Fibroblast of skin of left quadriceps (primary cell): Measurements from ENCODE around the gene BBS7.

Source experiments
- DNase-seq, 2 experiments: peaks; one replicate each; pipeline ENCODE4 v3.0.0-alpha.2; 2013; ENCODE audit warnings: low read depth in 2 of 2

The BBS7 gene

DNA sequence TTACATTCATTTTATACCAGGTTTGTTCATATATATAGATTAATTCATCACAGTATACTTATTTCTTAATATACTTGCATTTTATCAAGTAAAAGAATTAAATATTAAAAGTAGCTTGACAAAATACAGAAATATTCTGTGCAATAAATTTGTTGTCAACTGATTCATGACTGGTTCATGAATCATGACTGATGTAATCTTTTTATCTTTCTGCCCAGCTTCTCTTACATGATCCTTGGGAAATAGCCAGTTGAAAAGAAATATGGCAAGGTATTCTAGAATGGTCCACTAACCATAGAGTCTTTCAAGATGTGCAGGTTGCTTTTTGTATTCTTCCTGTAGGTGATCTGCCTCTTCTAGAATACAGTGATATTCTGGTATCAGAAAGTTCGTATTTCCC, 42.4 kb downstream of the BBS7 start:
- peak in 1 of 2 experiments; percentile 16 for DNase-seq

DNA sequence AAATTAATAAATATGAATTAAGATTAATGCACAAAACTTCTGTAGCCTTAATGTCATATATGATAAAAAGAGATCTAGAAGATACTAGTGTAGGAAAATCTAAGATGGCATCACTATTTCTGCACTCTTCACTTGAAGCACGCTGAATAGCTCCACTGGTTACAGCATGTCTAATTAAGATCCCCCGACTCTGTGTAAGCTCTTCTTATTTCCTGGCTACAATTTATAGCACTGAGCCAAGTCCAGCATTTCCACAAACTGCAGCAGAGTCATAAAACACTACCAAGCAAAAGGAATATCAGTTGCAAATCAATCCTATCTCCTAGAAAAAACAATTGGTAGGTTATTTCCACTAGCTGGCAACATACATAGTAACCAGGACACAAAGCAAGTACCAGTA, 45.3 kb downstream of the BBS7 start:
- no peak for DNase-seq

DNA sequence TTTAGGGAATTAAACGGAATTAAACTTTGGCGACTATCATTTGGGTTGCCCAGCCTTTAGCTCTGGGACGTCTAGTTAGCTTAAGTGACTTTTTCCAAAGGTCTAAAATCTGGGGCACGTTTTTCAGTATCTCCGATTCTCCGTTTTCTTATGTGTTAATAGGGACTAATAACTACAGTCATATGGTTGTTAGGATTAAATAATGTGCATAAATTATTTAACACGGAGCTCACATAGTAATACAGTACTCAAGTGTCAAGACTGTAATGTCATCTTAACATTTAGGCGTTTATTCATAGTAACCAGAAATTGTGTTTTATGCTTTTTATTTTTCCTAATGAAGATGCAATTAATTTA, 46.1 kb downstream of the BBS7 start:
- DNase-seq, result no peak

DNA sequence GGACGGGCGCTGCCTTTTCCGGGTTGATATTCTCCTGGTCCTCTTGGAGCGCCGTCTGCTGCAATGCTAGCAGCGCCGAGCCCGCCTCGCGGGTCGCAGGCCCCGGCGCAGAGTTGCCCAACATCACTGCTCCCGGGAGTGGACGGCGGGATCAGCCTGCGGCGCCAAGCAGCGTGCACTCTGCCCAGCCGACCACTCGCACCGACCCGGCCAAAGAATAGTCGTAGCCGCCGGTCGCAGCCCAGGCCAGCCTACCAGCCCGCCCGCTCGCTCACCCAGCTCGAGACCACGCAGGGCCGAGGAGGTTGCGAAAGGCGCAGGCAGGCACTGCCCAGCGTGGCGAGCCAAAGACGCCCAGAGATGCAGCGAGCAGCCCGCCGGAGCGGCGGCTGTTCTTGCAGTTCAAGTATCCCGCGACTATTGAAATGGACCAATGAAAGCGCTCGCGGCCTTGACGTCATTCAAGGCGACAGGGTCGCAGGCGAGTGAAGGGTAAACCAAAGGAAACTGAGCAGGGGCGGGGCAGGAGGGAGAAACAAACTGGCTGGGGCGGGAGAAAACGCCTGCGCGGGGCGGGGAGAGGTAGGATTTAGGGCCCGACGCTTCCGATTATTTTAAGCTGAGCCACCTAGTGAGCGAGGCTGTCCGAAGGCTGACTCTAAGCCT, 46.6 kb downstream of the BBS7 start, which contains the start of gene CCNA2:
Gene CCNA2 (minus strand): TSS at position 379 of the 666 bp plus-strand sequence. CDS start 255 bp downstream, at position 124.
- DNase-seq, result peak; percentile 92 to 93

DNA sequence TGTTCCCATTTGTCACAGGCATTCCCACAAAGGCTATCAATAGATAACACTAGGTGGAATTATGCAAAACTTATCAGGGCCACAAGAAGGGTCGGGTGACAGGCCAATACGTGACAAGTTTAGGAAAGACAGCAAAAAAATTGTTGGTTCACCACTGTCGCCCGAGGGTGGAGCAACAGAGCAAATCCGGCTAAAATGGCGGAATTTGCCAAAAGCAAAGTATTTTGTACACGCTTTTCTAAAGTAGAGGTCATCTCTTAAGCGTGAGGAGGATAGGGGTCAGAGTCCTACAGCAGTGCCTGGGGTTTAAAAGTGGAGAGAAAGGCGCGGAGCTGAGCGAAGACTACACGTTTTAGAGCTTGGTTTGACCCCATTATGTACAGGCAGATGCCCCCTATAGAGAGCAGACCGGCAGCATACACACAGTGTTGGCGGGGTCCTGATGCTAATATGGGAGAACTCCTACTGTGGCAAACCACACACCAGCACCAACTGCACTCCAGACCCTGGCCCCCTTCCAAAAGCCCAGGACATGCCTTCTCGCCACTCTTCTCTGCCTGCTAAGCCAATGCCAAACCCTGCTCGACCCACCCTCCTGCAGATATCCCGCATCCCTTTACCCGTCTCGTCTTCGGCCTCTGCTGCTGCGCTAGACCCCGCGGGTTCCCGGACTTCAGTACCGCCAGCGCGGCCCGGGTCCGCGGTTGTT, 47.3 kb downstream of the BBS7 start:
- DNase-seq, result no peak

DNA sequence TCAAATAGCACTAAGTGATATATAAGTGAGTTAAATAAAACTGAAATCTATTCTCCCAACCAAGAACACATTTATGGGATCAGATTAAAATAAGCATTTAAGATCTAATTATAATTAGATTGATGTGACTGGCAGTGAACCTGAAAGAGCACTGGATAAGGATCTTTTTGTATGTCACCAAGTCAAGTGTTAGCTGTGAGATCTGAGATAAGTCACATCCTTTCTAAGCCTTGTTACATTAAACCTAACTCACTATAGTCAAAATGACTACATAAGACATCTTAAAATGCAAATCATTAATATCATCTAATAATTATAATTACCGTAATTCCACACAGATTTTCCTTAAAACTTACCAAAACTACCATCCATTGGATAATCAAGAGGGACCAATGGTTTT, 48.2 kb downstream of the BBS7 start:
- no peak for DNase-seq

DNA sequence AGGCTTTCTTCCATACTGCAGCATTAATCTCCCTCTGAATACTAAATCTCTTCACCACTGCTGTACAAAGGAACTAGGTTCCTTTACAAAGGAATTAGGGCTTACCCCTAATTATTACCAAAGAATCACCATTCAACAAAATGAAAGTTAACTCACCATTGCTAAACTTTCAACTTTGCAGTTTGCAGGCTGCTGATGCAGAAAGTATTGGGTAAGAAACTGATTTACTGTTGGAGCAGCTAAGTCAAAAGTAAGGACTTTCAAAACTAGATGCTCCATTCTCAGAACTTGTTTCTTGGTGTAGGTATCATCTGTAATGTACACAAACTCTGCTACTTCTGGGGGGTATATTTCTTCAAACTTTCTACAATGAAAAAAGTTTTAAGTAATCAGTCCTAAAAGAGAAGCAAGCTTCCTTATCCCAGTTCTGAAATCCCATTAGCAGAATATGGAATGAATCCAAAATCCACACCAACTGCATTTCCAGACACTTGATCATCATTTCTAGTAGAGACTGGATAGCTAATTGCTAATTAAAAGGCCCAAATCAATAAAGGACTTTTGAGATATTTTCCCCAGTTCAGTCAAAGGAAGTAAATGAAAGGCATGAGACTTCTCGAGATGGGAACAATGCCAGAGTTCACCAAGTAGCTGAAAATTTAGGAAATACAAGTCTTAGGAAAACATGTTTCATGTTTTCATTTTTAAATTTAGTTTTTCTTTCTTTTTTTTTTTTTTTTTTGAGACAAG, 50.9 kb downstream of the BBS7 start:
- DNase-seq, result no peak

DNA sequence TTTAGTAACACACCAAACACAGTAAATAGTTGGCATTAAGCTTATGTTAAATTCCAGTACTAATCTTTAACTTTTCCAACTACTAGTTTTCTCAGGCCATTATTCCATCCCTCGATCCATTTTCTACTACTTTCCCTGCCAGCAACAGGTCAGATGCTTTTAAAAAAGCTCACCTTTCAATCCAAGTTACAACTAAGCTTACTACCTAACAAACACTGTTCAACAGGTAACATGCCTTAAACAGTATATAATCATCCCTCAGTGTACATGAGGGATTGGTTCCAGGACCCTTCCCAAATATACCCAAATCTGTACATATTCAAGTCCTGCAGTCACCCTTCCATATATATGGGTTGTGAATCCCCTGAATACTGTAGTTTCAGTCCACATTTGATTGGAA, 52.1 kb downstream of the BBS7 start:
- no peak for DNase-seq

DNA sequence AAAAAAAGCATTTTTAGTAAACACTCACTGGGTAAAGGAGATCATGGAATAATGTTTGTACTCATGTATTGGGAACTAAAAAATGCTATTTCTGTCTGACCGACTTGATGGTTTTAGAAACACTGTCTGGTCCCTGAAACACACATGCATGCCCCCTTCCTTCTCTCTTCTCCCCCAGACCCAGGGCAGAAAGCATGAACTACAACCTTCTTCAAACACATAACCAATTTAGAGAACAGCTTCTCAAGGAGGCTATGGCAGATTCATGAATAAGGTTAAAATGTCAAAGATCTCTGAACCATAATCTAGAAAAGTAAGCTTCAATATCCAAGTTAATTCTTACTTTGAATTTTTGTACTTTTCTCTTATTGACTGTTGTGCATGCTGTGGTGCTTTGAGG, 52.6 kb downstream of the BBS7 start:
- no peak for DNase-seq

DNA sequence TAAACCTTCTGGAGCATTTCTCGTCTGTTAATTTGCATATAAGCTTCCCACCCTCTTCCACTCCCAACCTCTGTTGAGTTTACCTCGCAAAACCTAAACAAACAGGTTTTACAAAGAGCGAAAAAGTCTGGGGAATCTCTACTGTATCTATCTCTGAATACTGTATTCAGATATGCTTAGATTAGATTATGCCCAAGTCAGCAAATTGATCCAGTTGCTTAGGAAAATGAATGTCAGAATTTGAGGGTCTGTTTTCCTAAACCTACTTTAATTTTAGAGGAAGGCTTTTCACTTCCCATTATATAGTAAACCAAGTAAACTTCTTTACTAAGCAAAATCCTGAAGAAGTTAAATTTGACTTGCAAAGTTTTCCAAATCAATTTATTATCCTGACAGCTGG, 53.3 kb downstream of the BBS7 start:
- DNase-seq, result no peak

DNA sequence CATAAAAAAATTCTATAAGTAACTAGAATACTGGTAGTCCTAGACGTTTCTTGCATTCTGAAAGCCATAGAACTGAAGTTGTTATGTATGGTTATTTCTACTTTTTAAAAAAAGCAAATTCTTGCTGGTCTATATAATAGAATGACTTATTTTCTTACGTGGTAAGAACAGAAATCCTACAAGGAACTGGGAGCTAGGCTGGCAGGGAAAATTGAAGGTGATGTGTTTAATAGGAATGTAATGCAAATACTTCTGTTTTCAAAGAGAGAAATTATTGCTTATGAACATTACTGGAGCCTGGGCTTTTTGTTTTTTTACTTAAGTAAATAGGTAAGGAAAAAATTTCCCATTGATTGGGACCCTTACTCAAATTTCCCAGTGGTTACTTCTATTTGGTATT, 55.5 kb downstream of the BBS7 start:
- no peak for DNase-seq

DNA sequence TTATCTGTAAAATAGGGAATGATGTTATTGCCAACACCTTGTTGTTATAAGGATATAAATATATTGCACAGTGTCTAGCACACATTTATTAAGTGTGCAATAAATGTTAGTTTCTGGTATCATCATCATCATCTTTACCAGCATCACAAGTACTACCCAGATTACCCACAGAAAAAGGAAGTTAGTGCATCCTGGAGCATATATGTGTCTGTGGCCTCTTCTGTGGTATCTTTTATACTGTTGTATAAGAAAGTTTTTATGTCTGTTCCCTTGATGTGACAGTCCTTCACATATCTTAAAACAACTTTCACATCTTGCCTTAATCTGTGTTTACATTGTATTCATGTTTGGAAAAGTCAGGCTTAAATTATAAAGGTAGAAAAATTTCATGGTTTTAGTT, 59.2 kb downstream of the BBS7 start:
- no peak for DNase-seq

DNA sequence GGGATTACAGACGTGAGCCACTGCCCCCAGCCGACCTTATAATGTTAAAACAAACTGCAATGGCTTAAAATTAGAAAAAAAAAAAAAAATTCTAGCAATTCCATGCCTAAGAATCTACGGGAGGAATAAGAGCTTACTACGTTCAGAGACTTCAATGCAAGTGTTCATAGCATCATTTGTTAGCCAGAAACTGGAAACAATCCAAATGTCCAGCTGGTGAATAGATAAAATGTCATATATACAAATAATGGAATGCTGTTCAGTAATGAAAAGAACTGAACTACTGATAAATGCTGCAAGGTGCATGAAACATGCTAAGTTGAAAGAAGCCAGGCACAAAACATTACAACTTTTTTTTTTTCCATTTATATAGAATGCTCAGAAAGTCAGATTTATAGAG, 63.9 kb downstream of the BBS7 start:
- no peak for DNase-seq

DNA sequence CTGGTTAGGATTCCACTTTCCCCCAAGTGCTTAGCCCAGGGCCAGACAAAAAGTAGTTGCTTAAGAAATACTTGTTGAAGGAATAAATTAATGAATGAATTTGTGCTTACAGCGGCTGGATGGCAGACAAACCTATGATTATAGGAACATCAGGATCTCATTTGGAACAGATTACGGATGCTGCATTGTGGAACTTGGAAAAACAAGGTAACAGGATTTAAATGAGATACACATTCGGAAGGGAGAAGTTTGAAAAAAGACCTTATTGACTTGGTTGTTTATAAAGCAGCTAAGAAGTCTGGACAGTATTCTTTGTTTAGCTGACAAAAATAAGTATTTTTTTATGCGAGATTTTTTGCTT, 68.6 kb downstream of the BBS7 start:
- no peak for DNase-seq

DNA sequence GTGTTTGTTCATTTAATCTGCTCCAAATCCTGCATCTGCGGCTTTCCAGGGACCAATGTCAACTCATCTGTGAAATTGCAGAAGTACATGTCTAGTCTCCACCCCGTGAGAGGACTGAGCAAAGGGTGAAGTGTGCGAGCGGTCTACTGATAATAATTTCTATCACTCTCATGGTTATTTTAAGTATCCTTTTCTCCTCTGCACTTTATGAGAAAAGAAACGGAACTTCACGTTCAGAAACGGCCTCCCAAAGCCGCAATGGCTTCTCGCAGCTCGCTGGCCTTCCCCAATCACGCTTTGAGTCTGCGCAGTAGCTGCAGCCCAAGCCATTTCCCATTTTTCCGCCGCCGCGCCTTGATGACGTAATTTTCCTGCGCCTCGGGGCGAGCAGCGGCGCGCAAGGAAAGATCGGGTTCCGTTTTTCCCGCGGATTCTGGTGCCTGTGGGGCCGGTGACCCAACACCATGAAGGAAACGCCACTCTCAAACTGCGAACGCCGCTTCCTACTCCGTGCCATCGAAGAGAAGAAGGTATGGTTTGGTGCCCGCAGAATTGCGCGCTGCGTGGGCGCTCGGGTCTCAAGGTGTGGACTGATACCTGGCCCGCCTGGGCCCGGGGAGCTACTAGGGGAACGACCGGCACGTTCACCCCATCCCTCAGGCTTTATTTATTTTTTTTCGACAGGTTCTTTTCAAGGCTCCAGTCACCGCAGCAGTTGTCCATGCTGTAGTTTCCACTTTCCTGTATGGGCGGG, 69.1 kb downstream of the BBS7 start, which contains the start of gene EXOSC9:
Gene EXOSC9 (plus strand): TSS at position 363 of the 754 bp plus-strand sequence. CDS start 102 bp downstream, at position 465.
- DNase-seq, result peak; percentile 92

DNA sequence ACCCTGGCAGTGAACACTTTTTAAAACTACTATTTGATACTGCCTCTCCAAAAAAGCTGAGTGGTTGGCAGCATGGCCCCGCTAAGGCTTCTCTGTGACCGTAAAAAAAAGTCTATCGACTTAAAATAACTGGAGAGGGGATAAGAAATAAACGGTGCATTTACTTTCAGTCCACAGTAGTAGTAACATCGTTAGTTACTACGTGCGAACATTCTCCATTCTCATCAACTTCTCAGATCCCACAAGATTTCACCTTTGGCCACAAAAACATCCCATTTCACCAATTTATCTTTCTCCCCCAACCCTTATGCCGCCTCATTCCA, 69.7 kb downstream of the BBS7 start:
- no peak for DNase-seq

DNA sequence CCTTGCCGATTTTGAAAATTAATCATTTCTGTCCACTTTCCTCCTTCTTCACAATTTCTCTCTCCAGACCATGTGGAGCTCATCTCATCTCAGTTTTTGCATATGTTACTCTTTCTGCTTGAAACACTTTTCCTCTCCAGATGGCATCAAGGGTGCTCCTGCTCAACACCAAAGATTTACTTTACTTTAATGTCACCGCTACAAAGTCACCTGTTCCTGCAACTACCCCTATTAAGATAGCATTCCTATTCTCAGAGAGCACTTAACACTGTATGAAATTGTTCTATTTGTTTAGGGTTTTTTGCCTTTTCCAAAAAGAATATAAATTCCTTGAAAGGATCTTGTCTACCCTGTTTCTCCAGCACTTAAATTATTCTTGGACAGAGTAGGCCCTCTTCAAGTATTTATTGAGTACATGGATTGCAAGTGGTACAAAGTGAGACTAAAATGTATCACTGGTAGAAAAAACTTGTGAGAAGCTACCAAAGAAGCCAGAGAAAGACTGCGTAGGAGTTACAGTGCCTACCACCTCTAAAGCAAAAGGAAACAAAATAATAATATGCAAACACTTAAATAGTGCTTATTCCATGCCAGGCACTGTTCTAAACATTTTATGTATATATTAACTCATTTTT, 70.3 kb downstream of the BBS7 start:
- no peak for DNase-seq

DNA sequence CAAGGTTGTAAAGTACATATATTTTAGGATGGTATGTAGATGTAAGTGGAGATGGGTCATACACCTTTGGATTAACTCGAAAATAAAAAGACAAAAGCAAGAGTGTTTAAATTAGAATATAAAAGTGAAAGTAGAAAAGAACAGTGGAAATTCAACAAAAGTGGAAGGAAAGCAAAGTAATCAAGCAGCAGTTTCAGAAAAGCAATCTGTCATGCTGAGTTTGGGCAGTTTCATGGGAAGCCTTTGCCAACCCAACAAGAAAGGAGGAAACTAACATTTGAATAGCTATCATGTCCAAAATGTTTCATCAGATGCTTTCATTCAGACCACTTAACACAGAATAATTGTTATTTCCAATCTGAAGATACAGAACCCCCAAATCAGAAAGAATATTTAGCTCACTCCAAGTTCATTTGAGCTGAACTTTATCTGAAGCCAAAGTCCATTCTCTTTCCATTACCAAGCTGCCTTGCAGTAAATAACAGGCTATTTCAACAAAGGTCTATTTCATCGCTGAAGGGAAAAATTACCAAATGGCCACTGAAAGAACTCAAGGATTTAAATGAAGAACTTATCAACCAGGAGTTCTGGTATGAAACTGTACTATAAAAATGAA, 71.0 kb downstream of the BBS7 start:
- no peak for DNase-seq

DNA sequence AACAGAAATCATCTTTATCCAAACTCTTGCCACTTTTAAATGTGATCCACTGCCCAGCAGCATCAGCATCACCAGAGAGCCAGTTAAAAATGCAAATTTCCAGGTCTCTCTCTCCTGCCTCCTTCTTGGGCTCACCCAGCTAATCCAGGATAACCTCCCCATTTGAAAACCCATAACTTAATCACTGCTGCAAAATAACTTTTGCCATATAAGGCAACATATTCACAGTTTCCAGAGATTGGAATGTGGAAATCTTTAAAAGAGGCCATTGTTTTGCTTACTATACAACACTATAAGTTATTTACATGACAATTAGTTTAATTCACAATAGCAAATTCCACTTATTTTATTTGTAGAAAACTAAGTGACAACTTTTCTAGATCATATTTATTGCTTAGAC, 74.0 kb downstream of the BBS7 start:
- DNase-seq, result peak in 1 of 2 experiments; percentile 34

DNA sequence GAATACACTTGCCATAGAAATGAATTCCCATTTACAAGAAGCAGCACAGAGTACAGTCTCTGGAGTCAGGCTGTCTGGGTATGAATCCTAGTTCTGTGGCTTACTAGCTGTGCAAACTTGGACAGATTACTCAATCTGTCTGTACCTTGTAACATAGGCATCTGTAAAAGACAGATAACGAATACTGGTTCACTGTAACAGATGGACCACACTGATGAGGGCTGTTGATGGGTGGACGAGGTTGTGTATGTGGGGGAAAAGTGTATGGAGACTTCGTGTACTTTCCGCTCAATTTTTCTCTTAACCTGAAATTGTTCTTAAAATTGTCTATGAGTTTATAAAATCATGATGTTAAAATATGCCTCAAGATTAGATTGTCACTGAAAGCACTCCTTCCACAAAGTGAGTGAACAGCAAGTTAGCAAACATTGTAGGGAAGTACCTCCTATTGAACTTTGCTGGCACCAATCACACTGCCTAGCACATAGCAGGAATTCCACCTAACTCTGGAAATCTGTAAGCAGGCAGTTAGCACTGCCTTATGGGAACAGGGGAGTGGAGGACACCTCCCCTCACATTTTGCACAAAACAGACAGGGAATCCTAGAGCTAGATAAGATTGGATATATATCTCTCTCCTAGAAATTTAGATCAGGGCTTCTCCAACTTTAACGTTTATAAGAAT, 75.6 kb downstream of the BBS7 start:
- no peak for DNase-seq

DNA sequence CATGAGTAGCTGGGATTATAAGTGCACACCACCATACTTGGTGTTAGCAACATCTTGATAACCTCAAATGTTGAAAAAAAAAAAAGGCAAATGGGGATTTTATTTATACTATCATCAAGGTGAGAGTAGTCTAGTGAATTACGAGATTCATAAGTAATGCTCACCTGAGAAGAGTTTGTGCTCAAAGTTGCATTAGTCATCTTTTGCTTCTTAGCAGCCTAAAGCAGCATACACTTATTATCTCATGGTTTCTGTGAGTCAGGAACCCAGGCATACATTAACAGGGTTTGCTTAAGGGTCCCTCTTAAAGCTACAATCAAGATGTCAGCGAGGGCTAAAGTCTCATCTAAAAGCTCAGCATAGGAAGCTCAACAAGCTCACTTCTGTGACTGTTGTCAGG, 77.3 kb downstream of the BBS7 start:
- no peak for DNase-seq
